ENCODE data around the gene CMSS1.

Gene CMSS1

GRCh38 chr3:99882436-99883137 lies 64.9 kb downstream of the CMSS1 start:
- H3K4me3 ChIP-seq (replicated peaks in 1 of 2; ENCODE audit: low read depth in 2 of 2, low read length in 2 of 2), result no peak overlapping the region
- no peak for DNase-seq (ENCODE audit: low read depth in 2 of 2)
- no peak for TF ChIP-seq CTCF (IDR thresholded peaks at IDR 0.05; ENCODE audit: low read depth, low read length)

- no peak for DNase-seq (ENCODE audit: low read depth in 2 of 2)
- H3K4me3 ChIP-seq (replicated peaks in 1 of 2; ENCODE audit: low read depth in 2 of 2, low read length in 2 of 2), result no peak overlapping the region
- no peak for TF ChIP-seq CTCF (IDR thresholded peaks at IDR 0.05; ENCODE audit: low read depth, low read length)
Observed at GRCh38 chr3:99883138-99883461, 65.4 kb downstream of the CMSS1 start.

GRCh38 chr3:99883693-99884092 lies 66.0 kb downstream of the CMSS1 start:
- H3K4me3 ChIP-seq (replicated peaks in 1 of 2; ENCODE audit: low read depth in 2 of 2, low read length in 2 of 2), result no peak overlapping the region
- DNase-seq (ENCODE audit: low read depth in 2 of 2), result no peak
- no peak for TF ChIP-seq CTCF (IDR thresholded peaks at IDR 0.05; ENCODE audit: low read depth, low read length)

GRCh38 chr3:99884484-99884883 lies 66.8 kb downstream of the CMSS1 start:
- no peak for DNase-seq (ENCODE audit: low read depth in 2 of 2)
- TF ChIP-seq CTCF (IDR thresholded peaks at IDR 0.05; ENCODE audit: low read depth, low read length), result no peak
- H3K4me3 ChIP-seq (replicated peaks in 1 of 2; ENCODE audit: low read depth in 2 of 2, low read length in 2 of 2), result no peak overlapping the region

- DNase-seq (ENCODE audit: low read depth in 2 of 2), result no peak
- no peak for TF ChIP-seq CTCF (IDR thresholded peaks at IDR 0.05; ENCODE audit: low read depth, low read length)
Observed at GRCh38 chr3:99885085-99885484, 67.4 kb downstream of the CMSS1 start.

GRCh38 chr3:99885851-99886250 lies 68.2 kb downstream of the CMSS1 start:
- H3K4me3 ChIP-seq (replicated peaks in 1 of 2; ENCODE audit: low read depth in 2 of 2, low read length in 2 of 2), result no peak overlapping the region
- no peak for TF ChIP-seq CTCF (IDR thresholded peaks at IDR 0.05; ENCODE audit: low read depth, low read length)
- no peak for DNase-seq (ENCODE audit: low read depth in 2 of 2)

More at GRCh38 chr3:99885085-99885484, 67.4 kb downstream of the CMSS1 start:
- no peak overlapping the region for H3K4me3 ChIP-seq (replicated peaks in 1 of 2; ENCODE audit: low read depth in 2 of 2, low read length in 2 of 2)
